ENCODE measurements around the gene NLRC4.
"Not testable (repeated sequence)": the region's sequence is repeated elsewhere in the genome, so short reads cannot be mapped to it uniquely, and the experiment has no call there.

NLRC4 gene

GRCh38 chr2:32264422-32265105, at the start of gene NLRC4:
NLRC4 (minus strand) TSS chr2:32264886; CDS start chr2:32256775, 8,111 bp downstream.
- peak in 1 of 56 donors; percentile 4 for DNase-seq

GRCh38 chr2:32310577-32310976, 45.9 kb upstream of the NLRC4 start:
- DNase-seq: no peak

DNA sequence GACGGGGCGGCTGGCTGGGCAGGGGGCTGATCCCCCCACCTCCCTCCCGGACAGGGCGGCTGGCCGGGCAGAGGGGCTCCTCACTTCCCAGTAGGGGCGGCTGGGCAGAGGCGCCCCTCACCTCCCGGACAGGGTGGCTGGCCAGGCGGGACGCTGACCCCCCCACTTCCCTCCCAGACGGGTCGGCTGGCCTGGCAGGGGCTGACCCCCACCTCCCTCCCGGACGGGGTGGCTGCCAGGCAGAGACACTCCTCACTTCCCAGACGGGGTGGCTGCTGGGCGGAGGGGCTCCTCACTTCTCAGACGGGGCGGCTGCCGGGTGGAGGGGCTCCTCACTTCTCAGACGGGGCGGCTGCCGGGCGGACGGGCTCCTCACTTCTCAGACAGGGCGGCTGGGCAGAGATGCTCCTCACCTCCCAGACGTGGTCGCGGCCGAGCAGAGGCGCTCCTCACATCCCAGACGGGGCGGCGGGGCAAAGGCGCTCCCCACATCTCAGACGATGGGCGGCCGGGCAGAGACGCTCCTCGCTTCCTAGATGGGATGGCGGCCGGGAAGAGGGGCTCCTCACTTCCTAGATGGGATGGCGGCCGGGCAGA, 29.4 kb upstream of the NLRC4 start:
- DNase-seq: not testable (repeated sequence)

- DNase-seq: not testable (repeated sequence)
Measured at GRCh38 chr2:32293493-32293892, 28.8 kb upstream of the NLRC4 start.

DNA sequence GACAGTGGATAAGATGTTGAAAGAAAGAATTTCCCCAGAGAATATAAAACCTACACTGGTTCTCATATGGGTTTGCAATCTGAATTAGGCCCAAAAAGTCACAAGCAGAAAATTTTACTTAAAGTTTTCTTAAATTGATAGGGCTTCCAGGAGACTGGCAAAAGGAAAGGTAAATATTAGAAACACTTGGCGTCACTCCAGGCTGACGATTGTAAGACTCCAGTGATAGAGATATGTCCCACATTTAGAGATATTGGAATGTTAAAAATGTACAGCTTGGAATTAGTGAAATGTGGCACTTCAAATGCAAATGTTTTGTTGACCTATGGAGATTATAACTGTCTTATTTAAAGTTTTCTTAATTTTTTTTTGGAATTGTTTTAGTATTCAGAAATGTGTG, 27.1 kb upstream of the NLRC4 start:
- DNase-seq: no peak

GRCh38 chr2:32290000-32290339, 25.3 kb upstream of the NLRC4 start:
- DNase-seq: no peak

DNA sequence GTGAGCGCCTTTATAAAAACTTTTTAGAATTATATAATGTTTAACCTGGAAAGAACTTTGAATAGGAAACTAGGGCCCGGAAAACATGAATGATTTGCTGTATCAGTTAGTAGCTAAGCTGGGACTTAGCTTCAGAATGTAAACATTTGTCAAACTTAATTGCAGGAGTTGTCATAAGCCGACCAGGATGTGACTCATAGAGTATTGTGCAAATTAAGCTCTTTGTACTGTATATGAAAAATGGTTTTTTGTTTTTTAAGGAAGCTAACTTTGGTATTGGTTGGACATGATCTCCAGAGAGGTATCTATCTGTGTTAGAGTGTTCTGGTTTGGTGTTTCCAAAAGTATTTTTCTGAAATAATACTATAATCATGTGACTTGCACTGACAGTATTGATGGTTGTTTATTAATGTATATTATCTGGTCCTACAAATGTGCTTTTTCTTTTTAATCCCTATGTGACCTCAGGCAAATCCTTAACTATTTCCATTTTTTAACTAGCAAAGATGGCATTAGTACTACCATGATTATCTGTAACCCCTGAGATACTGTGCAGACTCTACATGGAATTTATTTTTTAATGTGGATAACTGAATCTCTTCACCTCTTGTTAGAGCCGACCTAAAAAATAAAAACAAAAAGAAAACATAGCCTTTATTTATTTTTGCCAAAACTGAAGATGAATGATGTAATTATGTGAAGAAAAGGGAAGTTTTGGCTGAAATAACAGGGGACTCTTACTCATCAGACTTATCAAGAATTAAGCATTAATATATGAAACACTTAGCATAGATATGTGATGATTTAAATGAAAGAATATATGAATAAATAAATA, 24.7 kb upstream of the NLRC4 start:
- DNase-seq: no peak

DNA sequence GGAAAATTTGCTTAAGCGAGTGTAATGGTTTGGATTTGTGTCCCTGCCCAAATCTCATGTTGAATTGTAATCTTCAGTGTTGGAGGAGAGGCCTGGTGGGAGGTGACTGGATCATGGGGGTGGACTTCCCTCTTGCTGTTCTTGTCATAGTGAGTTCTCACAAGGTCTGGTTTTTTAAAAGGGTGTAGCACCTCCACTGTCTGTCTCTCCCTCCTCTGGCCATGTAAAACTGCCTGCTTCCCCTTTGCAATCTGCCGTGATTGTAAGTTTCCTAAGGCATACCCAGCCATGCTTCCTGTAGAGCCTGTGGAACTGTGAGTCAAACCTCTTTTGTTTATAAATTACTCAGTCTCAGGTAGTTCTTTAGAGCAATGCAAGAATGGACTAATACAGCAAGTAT, 19.6 kb upstream of the NLRC4 start:
- no peak for DNase-seq

GRCh38 chr2:32278478-32278853, 13.8 kb upstream of the NLRC4 start:
- DNase-seq: no peak

DNA sequence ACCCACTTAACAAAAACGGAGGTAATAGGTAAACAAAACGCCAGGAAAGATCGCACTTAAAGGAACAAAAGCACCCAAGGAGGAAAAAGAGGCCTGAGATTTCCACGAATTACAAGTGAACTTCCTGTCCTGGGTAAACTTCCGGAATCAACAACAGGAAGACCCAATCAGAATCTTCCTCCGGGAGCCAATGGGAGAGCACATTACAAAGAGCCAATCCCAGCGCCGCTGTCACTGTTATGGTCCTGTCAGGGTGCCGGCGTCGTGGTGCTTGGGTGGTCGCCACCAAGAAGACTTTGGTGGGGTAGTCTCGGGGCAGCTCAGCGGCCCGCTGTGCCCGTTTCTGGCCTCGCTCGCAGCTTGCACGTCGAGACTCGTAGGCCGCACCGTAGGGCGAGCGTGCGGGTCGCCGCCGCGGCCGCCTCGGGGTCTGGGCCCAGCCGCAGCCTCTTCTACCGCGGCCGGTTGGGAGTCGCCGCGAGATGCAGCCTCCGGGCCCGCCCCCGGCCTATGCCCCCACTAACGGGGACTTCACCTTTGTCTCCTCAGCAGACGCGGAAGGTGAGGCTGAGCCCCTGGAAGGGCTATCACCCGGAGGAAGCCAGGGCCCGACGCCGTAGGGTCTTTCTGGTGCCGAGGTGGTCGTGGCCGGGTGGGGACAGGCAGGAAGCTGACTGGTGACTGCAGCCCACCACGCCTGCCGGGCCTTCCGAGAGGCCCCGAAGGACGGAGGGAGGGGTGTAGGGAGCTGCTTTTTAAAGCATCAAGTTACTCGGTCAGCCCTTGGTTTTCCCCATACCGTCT, 13.2 kb upstream of the NLRC4 start, which contains the start of gene YIPF4:
Gene YIPF4 (plus strand): TSS at position 231 of the 804 bp plus-strand sequence. CDS start 252 bp downstream, at position 483.
- peak in 54 of 56 donors; percentile 39 to 93 (median 80) for DNase-seq

DNA sequence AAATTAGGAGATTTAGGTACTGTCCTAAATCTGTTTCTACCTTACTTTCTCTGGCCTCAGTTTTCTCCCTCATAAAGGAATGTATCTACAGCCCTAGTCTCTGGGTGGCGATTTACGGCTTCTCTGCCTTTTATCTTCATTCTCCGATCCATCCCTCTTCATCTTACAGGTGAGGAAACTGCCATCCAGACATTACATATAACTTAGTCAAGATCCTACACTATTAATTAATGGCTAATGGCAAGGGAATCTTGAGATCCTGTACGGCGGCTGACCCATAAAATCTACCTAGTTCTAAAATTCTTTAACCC, 12.6 kb upstream of the NLRC4 start:
- DNase-seq: no peak

DNA sequence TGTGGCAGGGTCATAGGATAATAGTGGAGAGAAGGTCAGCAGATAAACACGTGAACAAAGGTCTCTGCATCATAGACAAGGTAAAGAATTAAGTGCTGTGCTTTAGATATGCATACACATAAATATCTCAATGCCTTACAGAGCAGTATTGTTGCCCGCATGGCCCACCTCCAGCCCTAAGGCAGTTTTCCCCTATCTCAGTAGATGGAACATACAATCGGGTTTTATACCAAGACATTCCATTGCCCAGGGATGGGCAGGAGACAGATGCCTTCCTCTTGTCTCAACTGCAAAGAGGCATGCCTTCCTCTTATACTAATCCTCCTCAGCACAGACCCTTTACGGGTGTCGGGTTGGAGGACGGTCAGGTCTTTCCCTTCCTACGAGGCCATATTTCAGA, 11.1 kb upstream of the NLRC4 start:
- DNase-seq: not testable (repeated sequence)

DNA sequence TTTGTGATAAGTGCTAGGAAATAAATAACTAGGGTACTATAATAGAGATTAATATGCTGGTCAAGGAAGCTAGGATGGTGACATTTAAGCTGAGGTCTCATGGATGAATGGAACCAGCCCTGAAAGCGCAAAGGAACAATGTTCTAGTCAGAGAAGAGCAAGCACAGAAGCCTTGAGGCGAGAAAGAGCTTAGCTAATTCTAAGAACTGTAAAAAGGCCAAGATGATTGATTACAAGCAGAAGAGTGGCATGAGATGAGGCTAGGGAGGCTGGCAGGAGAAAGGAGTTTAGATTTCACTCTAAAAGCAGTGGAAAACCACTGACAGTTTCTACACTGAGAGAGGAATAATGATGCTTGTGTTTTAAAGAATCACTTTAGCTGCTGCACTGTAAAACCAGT, 9.6 kb upstream of the NLRC4 start:
- no peak for DNase-seq

DNA sequence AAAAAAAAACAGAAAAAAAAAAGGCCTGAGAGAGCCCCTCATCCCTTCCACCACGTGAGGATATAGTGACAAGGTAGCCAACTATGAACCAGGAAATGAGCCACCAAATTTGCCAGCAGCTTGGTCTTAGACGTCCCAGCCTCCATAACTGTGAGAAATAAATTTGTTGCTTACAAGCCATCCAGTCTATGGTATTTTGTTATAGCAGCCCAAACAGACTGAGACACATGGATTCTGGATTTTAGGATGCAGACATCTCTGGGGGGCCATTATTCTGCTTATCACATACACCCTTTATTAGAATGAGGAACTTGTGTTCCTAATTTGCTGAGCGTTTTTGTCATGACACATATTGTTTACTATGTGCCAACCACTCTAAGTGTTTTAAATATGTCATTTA, 7.6 kb upstream of the NLRC4 start:
- no peak for DNase-seq

DNA sequence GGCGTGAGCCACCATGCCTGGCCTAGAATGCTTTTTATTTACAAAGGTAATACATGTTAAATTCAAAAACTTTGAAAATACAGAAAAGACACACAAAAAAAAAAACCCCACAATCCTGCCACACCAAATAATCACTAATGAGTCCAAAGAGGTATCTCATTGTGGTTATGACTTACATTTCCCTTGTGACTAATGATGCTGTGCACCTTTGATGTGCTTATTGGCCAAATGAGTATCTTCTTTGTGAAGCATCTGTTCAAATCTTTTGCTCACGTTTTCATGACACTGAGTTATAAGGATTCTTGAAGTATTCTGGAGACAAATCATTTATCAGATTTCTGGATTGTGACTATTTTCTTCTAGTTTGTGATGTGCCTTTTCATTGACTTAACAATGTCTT, 6.4 kb upstream of the NLRC4 start:
- no peak for DNase-seq

DNA sequence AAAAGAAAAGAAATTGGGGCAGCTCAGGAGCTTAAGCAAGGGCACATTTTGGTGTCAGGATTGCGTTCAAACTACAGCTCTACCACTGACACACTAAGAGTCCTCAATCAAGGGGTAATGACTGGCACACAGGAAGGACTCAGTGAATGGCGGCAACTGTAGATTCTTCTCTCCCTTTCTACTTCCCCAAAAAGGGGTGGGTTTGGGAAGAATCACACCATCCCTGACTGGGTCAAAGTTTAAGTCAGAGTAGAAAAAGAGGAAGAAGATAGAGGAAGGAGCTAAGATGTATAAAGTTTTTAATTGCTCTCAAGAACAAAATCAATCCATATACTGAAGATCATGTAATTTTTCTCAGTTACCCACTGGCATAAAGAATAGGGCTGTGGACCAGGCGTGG, 2.6 kb downstream of the NLRC4 start:
- DNase-seq: peak in 1 of 56 donors; percentile 2

GRCh38 chr2:32260376-32260775, 4.3 kb downstream of the NLRC4 start:
- no peak for DNase-seq

DNA sequence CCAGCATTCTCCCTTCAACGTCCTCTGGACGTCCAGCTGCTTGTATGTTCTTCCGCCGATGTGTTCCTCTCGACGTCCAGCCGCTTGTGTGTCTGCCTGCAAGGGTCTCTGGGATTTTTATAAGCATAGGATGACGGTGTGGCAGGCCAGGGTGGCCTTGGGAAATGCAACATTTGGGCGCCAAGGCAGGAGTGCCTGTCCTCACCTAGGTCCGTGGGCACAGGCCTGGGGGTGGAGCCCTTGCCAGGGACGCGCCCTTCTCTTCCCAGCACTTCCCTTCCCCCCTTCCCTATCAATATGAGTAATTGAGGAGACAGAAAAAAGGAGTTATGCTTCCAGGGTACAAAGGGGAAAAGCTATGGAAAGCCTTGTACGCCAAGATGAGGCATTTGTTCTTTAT, 6.4 kb downstream of the NLRC4 start:
- no peak for DNase-seq

- no peak for DNase-seq
Measured at GRCh38 chr2:32250290-32250689, 14.4 kb downstream of the NLRC4 start.

DNA sequence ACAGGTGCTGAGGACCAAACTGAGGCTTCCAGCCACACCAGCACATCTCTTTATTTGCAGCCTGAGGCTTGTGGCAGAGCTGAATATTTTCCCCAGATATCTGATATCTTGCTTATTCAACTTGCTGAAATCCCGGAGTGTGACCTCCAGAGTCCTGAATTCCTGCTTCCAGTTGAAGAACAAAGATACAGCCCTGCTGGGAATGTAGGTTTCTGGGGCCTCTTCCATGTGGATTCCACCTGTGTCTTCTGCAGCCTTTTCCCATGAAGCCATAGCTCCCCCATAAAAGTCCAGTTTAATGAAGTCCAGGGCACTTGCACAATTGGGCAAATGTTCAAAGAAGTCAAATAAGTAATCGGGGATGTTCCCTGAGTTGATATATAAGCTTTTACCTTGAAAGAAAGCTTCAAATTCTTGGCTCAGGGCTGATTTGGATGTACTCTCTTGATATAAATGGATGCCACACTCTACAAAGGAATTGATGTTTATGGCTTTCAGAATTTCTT, 14.9 kb downstream of the NLRC4 start:
- DNase-seq: no peak

DNA sequence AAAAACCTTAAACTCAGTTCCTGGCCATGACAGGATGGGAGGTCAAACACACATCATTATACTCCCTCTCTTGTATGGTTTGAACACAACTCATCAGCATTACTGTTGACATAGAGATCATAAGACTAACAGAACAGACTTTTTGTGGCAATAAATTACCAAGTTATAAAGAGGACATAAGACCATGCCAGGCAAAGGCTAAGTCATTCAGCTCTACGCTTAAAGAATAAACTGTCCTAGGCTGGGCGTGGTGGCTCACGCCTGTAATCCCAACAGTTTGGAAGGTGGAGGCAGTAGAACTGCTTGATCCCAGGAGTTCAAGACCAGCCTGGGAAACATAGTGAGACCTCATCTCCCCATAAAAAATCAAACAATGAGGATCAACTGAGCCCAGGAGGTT, 16.4 kb downstream of the NLRC4 start:
- DNase-seq: no peak

DNA sequence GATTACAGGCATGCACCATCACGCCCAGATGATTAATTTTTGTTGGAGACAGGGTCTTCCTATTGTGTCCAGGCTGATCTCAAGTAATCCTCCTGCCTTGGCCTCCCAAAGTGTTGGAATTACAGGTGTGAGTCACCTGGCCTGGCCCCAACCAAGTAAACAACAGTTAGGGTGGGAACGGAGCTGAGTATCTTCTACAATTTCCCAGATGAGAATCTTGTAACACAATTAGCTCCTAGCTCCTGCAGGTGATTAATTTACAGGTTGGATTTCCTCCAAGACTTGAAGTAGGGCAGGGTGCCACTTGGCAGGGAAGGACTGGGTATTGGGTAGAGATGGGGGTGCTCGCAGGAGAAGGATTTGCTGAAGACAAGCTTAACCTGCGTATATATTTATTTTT, 17.8 kb downstream of the NLRC4 start:
- DNase-seq: no peak
